HG03457 (cell line): ENCODE measurements around the gene MAD2L2.

Source experiments
- ATAC-seq: cut with Tn5 transposase; IDR thresholded peaks from one replicate; pipeline ENCODE4 v1.9.1; 2021; ENCODE audit warnings: moderate number of reproducible peaks; ENCODE audit not compliant: unreplicated experiment

The MAD2L2 gene

DNA sequence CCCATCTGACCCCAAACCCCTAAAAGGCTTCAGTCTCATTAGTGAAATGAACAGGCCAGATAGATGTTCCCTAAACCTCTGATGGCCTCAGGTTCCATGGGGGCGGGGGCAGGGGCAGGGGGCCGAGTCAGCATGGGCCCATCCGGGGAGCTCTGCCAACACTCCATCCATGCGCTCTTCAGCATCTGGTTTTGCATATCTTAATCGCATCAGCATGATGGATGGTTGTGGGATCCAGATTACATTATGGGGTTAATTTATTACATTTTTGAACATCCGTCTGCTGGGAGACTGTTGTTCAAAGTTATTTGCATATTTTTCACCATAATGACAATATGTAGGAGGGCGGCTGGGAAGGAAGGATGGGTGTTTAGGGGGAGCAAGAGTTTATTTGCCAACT is 3.1 kb upstream of the MAD2L2 start:
- no peak for ATAC-seq

DNA sequence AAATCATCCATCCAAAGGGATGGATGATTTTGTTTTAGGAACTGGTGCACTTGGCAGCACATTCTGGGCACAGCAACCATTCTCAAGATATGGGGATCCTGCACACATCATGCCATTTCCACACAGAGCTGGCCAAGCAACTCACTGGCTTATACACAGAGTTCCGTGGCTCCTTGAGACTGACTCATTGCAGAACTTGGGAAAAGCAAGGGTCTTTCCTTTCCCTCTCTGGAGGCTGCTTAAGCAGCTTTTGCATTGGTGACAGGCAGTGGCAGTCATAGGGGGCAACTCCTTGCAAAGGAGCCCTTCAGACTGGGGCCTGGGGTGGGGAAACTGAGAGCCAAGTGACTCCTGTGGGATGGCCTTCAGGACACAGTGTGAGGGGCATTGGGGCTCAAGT is 1.9 kb upstream of the MAD2L2 start:
- ATAC-seq = no peak

DNA sequence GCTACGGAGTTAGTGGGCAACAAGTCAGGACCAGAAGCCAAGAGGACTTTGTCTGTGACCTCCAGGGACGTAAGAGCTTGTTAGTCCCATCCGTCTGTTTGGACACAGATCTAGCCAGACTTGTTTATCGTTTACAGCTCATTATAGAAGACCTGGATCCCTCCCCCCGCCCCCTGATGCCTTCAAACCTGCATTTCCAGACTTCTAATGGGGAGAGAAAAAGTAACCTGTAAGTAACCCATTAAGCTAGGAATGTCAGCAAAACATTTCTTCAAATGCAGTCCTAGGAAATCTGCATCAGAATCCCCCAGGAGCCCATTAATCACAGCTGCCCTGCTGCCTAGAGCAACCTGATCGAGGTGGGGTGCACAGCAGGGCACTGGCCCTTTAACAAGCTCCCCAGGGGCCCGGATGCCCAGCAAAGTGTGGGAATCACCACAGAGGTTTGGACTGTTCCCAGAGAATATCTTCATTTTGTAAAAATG is 1.4 kb upstream of the MAD2L2 start:
- ATAC-seq = no peak

DNA sequence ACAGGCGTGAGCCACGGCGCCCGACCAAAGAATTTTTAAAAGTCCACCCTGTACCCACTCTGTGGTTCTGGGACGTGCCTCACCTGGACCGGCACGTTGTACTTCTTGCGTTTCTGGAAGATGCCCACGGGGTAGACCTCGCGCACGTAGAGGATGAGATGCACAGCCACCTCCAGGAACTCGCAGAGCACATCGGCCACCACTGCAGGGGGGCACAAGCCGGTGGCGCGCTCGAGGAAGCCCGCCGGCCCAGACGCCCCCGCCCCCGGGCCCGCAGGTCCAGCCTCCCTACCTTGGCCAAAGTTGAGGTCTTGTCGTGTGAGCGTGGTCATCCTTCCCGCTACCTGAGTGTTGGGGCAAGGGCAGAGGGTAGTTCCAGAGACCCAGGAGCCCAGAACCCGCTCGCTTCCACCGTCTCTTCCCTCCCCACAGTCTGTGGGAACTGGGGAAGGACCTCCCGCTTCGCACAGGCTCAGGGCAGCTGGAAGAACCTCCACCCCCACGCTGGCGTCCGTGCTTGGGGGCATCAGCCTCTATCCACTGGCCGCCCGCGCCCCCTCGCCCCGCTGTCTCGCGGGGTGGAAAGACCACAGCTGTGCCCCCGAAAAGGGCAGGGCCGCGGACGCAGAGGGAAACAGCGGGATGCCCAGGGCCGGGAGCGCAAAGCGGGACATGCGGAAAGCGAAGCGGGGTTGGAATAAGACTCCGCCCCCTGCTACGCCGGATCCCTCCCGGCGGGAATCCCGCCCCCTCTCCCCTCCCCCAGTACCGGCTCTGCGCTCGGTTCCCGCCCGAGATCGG is 478 bp downstream of the MAD2L2 start:
- ATAC-seq = peak; percentile 15

DNA sequence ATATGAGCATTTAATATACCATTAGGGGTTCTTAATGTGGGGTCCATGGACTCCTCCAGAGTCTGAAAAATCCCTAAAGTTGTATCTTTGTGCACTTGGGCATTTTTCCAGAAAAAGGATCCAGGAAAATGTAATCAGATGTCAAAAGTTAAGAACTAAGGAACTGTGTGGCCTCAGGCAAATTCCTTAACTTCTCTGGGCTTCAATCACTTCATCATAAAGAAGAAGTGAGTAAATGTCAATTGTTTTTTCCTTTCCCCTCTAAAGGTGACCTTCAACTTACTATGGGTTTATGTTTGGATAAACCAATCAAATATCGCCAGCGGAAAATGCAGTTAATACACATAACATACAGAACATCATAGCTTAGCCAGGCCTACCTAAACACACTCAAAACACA is 2.5 kb downstream of the MAD2L2 start:
- ATAC-seq = no peak

DNA sequence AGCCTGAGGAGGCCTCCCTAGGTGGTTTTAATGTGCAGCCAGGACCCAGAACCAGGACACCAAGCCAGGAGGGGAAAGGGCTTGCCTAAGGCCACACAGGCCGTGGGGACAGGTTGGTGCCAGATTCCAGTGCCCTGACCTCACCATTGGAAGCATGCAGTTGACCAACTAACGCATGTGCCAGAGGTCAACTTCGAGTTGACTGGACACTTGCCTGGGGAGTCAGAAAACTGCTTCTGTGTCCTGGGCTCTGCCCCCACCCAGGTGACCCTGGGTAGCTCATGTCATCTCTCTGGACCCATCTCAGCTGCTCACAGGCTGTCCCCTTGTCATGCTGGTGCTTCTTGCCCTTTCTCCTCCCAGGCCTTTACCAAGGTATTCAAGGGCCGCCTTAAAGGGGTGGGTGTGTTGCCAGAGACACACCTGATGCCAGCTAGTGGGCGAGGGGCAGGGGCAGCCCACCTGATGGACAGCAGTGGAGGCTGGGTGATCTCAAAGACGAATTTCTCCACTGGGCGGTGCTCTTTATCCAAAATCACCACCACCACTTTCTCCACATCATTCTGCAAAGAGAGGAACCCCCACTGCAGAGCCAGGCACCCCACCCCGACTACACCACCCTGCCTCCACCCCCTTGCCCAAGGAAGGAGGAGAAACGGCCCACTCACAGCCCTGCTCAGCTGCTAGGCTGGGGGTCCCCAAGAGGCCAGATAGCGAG is 4.4 kb downstream of the MAD2L2 start:
- ATAC-seq = no peak

DNA sequence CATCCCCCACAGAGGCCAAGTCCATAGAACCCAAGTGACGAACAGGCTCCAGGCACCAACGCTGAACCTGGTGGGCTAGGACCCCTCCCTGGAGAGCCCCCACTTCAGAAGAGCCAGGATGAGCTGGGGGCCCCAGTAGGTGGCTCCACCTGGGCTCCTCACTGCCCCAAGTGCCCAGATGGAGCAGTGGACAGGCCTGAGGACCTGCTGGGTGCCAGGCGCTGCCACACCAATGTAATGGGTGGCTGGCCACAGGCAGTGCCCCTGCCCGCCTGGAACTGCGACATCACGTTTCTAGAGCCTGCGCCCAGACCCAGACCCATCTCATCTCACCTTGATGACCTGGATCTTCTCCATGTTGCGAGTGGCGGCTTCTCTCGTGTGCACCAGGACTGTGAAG is 5.6 kb downstream of the MAD2L2 start:
- no peak for ATAC-seq

DNA sequence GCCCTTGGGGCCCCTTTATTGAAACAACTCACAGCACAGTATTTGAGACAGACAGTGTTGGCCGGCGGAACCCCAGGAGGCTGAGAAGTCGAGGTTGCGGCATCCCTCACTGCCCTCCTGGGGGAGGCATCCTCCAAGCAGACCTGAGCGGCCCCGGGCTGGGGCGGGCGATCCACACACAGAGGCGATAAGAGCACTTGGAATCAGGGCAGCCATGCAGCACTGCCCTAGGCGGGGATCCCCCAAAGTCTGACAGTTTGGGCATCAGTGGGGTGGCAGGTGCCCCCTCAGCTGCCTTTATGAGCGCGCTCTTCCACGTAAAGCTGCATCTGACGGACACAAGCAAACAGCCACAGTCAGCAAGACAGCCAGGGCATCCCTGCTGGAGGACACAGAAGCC is 6.5 kb downstream of the MAD2L2 start:
- no peak for ATAC-seq

DNA sequence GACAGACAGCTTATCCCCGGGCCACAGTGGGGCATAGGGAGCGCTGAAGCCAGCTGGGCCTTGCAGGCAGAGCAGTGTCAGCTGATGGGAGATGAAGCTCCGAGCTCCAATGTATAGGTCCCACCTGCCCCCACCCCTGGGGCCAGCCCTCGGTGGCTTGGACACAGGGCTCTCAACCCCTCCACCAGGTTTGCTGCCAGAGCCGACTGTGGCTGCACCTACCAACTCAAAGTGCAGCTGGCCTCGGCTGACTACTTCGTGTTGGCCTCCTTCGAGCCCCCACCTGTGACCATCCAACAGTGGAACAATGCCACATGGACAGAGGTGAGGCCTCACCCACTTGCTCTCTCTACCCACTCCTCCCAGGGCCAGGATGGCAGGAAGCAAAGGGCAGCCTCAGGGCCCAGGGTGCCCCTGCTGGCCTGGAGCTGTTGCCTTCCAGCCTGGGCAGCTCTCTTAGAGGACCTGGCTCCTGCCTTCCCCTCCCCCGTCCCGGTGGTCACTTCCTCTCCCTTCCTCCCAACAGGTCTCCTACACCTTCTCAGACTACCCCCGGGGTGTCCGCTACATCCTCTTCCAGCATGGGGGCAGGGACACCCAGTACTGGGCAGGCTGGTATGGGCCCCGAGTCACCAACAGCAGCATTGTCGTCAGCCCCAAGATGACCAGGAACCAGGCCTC is 7.7 kb downstream of the MAD2L2 start:
- no peak for ATAC-seq

DNA sequence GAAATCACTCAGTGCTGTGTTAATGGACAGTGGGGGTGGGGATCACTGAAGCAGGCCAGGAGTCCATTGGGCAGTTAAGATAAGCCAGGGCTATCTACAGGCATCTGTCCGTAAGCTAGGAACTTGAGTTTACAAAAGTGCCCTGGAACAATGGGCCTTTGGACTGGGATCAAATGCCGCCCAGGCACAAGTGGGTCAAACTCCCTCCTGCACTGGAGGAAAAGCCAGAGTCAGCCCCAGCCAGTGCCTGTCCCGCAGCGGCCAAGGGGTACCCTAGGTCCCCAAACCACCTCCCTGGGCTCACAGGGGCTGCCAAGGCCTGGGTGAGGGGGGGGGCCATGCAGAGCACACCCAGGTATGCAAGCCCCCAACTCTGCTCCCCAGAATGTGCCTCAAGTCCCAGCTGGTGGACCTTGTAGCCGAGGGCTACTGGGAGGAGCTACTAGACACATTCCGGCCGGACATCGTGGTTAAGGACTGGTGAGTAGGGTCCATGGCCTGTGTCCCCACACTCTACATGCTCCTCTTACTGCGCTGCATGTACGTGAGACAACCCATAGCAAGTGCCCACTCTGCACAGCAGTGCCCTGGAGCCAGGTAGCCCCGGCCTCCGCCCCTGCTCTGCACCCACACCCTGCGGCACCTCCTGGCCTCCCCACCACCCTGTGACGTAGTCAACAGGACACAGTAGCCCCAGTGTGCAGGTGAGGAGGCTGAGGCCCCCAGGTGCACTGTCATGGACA is 9.2 kb downstream of the MAD2L2 start:
- no peak for ATAC-seq

DNA sequence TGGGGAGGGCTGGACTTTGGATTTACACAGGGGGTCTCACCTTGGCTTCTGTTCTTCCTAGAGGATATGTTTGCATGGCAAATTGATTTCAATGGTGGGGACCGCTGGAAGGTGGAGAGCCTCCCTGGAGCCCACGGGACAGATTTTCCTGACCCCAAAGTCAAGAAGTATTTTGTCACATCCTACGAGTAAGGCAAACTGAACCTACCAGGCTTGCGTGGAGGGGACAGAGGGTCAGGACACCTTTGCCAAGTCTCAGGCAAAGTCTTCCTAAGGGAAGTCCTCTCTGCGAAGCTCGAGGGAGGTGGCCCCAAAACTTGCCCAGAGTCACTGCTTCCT is 9.8 kb downstream of the MAD2L2 start:
- no peak for ATAC-seq

DNA sequence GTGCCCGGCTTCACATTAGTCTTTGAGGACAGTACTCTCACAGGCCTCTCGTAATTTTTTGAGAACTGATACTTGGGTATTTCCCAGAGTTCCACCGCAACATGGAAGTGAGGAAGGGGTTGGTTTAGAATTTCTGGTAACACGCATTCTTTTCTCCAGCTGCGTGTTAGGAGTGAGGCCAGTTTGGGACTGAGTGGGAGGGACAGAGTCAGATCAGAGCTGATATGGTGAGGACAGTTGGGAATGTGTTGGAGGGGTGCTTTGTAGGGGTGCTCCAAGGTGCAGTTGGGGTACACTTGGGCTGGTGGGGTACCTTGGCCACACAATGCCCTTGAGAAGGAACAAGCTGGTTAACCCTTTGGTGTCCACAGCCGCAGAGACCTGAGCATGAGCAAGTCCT is 10.2 kb downstream of the MAD2L2 start:
- no peak for ATAC-seq

DNA sequence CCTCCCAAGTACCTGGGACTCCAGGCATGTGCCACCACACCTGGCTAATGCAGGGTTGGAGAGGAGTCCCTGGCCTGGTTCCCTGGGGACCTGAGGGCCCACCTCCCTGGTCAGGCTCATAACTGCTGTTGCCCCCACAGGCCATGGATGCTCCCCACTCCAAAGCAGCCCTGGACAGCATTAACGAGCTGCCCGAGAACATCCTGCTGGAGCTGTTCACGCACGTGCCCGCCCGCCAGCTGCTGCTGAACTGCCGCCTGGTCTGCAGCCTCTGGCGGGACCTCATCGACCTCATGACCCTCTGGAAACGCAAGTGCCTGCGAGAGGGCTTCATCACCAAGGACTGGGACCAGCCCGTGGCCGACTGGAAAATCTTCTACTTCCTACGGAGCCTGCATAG is 12.4 kb downstream of the MAD2L2 start:
- ATAC-seq = no peak

DNA sequence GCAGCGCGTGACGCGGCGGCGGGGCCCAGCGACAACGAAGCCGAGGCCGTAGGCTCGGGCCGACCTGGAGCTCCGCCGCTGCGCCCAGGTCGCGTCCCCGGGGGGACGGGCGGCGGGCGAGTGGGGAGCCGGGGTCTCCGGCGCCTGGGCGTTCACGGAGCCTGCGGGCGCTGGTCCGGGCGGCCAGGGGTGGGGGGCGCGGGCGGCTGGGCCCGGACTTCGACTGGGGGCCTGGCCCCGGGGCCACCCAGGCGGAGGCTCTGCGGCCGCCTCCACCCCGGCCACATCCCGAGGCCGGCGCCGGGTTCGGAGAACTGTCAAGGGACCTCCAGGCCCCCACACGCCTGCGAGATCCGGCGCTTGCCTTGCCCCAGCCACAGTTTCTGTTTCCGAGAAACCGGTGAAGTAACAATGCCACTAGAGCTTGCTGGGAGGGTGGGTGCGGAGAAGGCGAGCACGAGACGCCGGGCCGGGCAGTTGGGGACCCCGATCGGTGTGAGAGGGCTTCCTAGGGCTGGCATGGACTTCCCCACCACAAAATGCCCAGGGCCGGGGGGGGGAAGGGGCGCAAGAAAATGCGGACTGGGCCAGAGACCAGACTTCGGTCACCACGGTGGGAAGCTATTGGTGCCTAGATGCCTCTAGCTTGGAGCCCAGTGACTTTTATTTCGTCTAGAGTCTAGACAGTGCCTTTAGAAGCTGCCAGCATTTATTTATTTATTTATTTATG is 16.4 kb downstream of the MAD2L2 start:
- peak; percentile 35 for ATAC-seq

DNA sequence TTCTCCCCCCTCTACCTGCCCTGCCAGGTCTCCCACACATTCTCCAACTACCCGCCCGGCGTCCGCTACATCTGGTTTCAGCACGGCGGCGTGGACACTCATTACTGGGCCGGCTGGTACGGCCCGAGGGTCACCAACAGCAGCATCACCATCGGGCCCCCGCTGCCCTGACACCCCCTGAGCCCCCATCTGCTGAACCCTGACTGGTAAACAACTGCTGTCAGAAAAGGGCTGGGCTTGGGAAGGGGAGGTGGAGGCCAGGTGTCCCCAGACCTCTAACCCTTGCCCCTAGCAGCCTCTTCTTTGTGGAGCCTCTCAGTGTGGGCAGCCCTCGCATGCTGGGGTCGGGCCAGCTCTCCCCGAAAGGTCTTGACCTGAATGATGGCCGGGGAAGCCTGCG is 19.8 kb downstream of the MAD2L2 start:
- ATAC-seq = no peak

DNA sequence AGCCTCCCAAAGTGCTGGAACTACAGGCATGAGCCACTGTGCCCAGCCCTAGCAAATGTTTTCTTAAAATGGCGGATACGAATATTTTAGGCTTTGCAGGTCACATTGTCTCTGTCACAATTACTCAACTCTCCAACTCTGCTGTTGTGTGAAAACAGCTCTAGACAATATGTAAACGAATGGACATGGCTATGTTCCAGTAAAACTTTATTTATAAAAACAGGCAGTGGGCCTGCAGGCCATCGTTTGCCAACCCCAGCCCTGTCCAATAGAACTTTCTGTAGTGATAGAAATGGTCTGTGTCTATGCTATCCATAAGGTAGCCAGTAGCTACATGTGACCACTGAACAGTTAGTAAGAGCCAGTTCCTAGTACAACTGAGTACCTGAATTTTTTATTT is 21.2 kb downstream of the MAD2L2 start:
- no peak for ATAC-seq

DNA sequence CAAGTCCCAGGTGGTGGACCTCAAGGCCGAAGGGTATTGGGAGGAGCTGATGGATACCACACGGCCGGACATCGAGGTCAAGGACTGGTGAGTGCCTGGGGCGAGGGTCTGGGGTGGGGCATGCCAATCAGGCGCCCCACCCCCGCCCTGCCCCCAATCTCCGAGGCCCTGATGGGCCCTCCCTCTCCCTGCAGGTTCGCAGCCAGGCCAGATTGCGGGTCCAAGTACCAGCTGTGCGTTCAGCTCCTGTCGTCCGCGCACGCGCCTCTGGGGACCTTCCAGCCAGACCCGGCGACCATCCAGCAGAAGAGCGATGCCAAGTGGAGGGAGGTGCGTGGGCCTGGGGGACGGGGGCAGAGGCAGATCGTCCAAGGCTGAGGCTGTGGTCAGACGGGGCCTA is 22.4 kb downstream of the MAD2L2 start:
- ATAC-seq = no peak

DNA sequence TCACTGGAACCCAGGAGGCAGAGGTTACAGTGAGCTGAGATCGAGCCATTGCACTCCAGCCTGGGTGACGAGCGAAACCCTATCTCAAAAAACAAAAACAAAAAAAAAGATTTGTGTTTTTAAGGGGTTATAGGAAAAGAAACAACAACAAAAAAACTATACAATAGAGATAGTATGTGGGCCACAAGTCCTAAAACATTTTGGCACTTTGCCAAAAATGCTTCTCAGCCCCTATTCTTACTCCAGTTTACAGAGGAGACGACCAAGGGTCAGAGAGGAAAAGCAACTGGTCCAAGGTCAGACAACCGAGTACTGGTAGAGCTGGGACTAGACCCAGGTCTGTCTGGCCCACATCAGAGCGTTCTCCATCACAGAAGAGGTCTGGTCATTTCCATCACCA is 23.3 kb downstream of the MAD2L2 start:
- ATAC-seq = no peak

DNA sequence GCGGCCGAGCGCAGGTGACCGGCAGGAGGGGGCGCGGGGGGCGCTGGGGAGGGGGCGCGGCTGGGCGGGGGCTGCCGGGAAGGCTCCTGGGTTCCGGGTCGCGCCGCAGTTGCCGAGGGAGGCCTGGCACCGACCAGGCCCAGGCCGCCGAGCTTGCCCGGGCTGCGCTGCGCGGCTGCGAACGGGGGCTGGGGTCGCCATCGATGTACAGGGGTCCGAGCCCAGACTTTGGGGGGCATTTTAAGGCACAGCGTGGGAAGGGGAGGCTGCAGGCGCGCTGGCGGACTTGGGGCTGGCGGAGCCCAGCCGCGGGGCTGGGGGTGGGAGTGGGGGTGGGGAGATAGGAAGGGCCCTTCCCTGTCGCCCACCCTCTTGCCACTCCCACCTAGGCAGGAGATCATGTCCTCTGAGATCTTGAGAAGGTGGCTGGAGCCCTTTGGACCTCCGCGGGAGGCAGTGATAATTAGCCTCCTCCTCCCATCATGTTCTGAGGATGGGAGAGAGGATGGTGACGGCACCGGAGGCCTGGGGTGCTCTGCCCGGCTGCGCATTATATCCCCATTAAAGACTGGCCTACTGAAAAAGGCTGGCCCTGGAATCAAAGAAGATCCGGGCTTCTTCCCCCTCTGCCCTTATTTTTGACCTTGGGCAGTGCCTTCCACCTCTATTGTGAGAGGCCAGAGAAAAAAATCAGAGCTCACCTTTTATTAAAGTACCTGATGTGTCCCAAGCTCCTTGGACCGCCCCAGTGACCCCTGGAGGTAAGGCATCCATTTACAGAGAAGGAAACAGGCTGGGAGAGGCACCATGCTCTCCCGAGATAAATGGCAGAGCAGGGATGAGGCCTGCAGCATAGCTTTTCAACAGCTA is 25.8 kb downstream of the MAD2L2 start:
- ATAC-seq = no peak
